Left ventricle myocardium inferior (tissue), 1 donor: Measurements from ENCODE around the gene CXorf58. TPM values are rescaled to one million over a fixed set of nuclear protein-coding genes. Genes with fewer than 3 reads are reported as not detected.
A peak's percentile ranks its signal among the peaks of the same experiment; 100 is the strongest.
"Not testable (repeated sequence)": the region's sequence is repeated elsewhere in the genome, so short reads cannot be mapped to it uniquely, and the experiment has no call there.

ENCODE experiments used
- DNase-seq: peaks from one replicate; pipeline ENCODE4 v3.0.0-alpha.2; 2020
- H3K27ac ChIP-seq: fragments of 200-600 bp; replicated peaks from 2 replicates; pipeline ENCODE4 v1.8.0; 2021
- H3K27me3 ChIP-seq: fragments of 200-600 bp; 2 replicates; pipeline ENCODE4 v1.8.0; 2021; ENCODE audit warnings: low read depth
- H3K36me3 ChIP-seq: fragments of 200-600 bp; 2 replicates; pipeline ENCODE4 v1.8.0; 2021
- H3K4me1 ChIP-seq: fragments of 200-600 bp; 2 replicates; pipeline ENCODE4 v1.8.0; 2021
- H3K4me3 ChIP-seq: fragments of 200-600 bp; 2 replicates; pipeline ENCODE4 v1.8.0; 2021; ENCODE audit warnings: mild to moderate bottlenecking, moderate library complexity
- H3K9me3 ChIP-seq: fragments of 200-600 bp; replicated peaks from 2 replicates; pipeline ENCODE4 v1.8.0; 2021
- intact Hi-C: fragments of 100-400 bp; cut with micrococcal nuclease; formaldehyde crosslinking; loops from one replicate; pipeline ENCODE4 v1.11.0; 2022
- long read RNA-seq: library from polyadenylated mRNA; unstranded; transcript quantifications from one replicate; pipeline ENCODE4 v2.0.0, GENCODE V29; 2021
- total RNA-seq: library from RNA; stranded (reverse); fragmentation: NEBNext Ultra II Directional; extraction: Animal tissue kit (Norgen Biotek cat#: 25700); gene quantifications from one replicate; pipeline ENCODE4 v1.2.1, GENCODE V29; 2021
- TF ChIP-seq, protein P1 (sequence below): fragments of 200-600 bp; IDR thresholded peaks from 2 replicates; pipeline ENCODE4 v1.8.0; 2021; ENCODE audit warnings: antibody characterized with exemption, mild to moderate bottlenecking, borderline replicate concordance
- donor health status: DM: no; HTN: yes; CAD: no; lungs with severe emphysema.

Gene CXorf58, protein sequence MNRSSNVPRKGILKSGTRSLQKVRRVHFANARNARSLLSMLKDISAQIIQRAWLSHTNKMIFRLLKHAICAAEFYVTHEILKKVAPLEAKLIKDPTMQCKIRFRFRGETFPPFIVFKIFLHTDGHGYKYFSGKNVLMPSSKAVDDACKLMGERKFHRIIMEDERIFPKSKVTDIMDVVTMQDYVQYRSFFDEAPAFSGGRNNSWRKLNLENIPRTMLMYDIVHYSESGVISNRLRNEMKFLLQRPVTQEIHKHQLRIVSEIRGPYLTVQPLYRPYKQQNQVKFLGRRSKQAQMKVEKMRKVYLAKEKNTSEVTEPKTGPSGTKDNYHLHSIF
- 0.49 TPM for total RNA-seq
- long read RNA-seq: 0 reads

DNA sequence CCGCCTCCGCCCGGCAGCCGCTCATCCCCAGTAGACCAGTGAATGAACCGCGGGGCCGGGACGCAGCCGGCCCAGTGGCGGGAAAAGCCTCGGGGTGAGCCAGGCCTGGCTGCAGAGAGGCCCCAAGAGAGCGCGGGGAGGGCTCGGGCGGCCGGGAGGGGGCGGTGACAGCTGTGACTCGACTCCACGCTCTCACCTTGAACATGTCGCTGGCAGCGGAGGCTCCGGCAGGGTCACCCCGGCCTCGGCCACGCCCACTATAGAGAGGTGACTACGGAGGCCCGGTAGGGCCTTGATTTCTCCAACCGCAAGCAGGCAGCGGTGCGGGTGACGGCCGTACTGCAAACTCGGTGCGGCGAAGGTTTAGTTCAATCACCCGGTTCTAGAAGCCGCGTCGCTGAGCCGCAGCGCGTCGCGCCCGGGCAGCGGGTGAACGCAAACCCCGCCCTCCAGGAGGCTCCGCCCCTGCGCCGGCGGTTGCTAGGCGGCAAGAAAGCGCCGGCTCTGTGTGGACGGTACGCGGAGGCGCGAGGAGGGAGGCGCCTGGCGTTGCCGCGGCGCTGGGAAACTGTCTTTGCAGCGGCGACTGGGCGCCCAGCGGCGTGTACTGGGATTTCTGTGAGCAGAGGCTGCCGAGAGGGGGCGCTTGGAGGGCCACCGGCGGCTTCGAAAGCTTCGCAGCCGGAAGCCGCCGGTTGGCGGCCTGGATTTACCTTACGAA lies at the start of gene CXorf58, which contains the start of gene APOO:
Gene CXorf58 (plus strand): TSS at position 509 of the 721 bp plus-strand sequence. CDS start 2,297 bp downstream, outside the sequence.
Gene APOO (minus strand): TSS at position 441 of the 721 bp plus-strand sequence. CDS start 236 bp downstream, at position 205.
- H3K4me3 ChIP-seq: peak within 1 kb of the TSS; percentile 75
- H3K27ac ChIP-seq: peak within 1 kb of the TSS; percentile 92
- no peaks in the 10 kb centered on the region for H3K9me3 ChIP-seq
- TF ChIP-seq, protein P1, sequence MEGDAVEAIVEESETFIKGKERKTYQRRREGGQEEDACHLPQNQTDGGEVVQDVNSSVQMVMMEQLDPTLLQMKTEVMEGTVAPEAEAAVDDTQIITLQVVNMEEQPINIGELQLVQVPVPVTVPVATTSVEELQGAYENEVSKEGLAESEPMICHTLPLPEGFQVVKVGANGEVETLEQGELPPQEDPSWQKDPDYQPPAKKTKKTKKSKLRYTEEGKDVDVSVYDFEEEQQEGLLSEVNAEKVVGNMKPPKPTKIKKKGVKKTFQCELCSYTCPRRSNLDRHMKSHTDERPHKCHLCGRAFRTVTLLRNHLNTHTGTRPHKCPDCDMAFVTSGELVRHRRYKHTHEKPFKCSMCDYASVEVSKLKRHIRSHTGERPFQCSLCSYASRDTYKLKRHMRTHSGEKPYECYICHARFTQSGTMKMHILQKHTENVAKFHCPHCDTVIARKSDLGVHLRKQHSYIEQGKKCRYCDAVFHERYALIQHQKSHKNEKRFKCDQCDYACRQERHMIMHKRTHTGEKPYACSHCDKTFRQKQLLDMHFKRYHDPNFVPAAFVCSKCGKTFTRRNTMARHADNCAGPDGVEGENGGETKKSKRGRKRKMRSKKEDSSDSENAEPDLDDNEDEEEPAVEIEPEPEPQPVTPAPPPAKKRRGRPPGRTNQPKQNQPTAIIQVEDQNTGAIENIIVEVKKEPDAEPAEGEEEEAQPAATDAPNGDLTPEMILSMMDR: peak; percentile 83
- peak; percentile 90 for DNase-seq
- intact Hi-C loops: loop anchor here (10.0 kb wide), 2 partner anchors 153 to 213 kb away; no protein-coding TSS in a partner anchor
- H3K27me3 ChIP-seq: no peaks in the 10 kb centered on the region
- H3K36me3 ChIP-seq: no peaks in the 10 kb centered on the region
- H3K4me1 ChIP-seq: peaks cover 16% of the 10 kb centered on the region

DNA sequence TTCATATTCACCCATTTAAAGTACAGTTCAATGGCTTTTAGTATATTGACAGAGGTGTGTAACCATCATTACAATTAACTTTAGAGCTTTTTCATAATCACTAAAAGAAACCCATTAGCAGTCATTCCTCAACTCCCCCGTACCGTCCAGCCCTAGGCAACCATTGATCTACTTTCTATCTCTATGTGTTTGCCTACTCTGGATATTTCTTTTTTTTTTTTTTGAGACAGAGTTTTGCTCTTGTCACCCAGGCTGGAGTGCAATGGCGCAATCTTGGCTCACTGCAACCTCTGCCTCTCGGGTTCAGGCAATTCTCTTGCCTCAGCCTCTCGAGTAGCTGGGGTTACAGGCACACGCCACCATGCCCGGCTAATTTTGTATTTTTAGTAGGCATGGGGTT lies 48.6 kb upstream of the CXorf58 start:
- H3K36me3 ChIP-seq, intact Hi-C loops, H3K4me1 ChIP-seq, H3K9me3 ChIP-seq, DNase-seq, H3K27me3 ChIP-seq, H3K4me3 ChIP-seq, H3K27ac ChIP-seq: not testable (repeated sequence)

DNA sequence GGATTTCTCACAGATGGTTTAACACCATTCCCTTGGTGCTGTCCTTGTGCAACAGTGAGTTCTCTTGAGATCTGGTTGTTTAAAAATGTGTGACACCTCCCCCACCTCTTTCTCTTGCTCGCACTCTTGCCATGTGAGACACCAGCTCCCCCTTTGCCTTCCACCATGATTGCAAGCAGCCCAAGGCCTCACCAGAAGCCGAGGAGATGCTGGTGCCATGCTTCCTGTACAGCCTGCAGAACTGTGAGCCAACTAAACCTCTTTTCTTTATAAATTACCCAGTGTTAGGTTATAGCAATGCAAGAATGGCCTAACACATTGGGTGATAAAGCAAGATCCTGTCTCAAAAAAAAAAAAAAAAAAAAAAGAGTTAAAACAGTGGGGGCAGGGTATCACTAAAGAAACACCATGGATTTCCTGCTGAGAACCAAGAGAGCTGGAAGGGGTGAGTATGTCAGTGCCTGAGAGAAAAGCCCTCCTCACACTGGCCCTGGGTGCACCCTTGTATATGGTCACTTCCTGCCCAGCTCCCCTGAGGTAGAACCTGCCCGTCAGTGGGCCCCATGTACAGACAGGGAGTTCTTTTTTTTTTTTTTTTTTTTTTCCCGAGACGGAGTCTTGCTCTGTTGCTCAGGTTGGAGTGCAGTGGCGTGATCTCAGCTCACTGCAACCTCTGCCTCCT lies 46.5 kb upstream of the CXorf58 start:
- H3K27me3 ChIP-seq: no peaks in the 10 kb centered on the region
- H3K4me3 ChIP-seq: no peak overlapping the region
- H3K27ac ChIP-seq: no peak overlapping the region
- TF ChIP-seq, protein P1: no peak
- no peak for DNase-seq
- H3K36me3 ChIP-seq: no peaks in the 10 kb centered on the region
- intact Hi-C loops: no loop called here
- H3K4me1 ChIP-seq: no peaks in the 10 kb centered on the region
- H3K9me3 ChIP-seq: no peaks in the 10 kb centered on the region

- H3K4me1 ChIP-seq, DNase-seq, H3K9me3 ChIP-seq, intact Hi-C loops, H3K27me3 ChIP-seq, H3K4me3 ChIP-seq, H3K36me3 ChIP-seq, H3K27ac ChIP-seq: not testable (repeated sequence)
These were observed 45.9 kb upstream of the CXorf58 start for GRCh38 chrX:23861952-23862351.

DNA sequence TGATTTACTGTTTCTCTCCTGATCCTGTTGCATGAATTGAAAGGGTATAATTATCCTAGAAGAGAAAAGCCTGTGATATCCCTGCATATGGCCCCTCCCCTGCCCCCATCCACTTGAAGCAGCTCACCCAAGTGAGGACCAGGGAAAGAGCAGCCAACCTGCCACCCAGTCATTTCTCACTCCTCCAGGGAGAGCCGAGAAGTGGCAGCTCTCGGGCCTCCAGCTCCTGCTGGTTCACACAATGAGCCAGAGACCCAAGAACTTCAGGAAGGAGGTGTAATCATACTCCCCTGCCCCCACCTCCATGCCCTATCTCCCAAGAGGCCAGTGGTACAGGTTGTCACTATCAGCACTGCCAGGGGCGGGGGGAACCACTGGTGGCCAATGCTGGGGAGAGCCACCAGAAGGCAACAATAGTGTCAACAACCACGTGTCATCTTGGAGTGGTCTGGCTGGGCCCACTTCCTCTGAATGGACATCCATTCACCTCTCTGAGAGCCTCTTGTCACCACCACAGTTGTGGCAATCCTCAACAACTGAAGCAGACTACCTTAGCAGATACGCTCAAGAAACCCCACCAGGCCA lies 43.0 kb upstream of the CXorf58 start:
- Histone ChIP-seq H3K4me1 (no peaks in the 10 kb centered on the region), H3K4me3 (no peak overlapping the region), H3K27ac (no peak overlapping the region), H3K27me3 (no peaks in the 10 kb centered on the region), H3K36me3 (no peaks in the 10 kb centered on the region), H3K9me3 (no peaks in the 10 kb centered on the region)
- intact Hi-C loops: no loop called here
- DNase-seq: no peak
- TF ChIP-seq, protein P1: no peak

GRCh38 chrX:23870041-23870440 lies 37.8 kb upstream of the CXorf58 start:
- Histone ChIP-seq H3K4me1 (no peaks in the 10 kb centered on the region), H3K27me3 (no peaks in the 10 kb centered on the region), H3K9me3 (no peaks in the 10 kb centered on the region), H3K27ac (no peak overlapping the region), H3K4me3 (no peak overlapping the region), H3K36me3 (no peaks in the 10 kb centered on the region)
- intact Hi-C loops: no loop called here
- no peak for DNase-seq
- TF ChIP-seq, protein P1: no peak
